CD4-positive, alpha-beta T cell treated with Interferon alpha-2 for 1 hour (primary cell): ENCODE results near the gene ADAMTS17.
A peak's percentile ranks its signal among the peaks of the same experiment; 100 is the strongest.

Experiments used
- DNase-seq, 2 donors: peaks; one replicate each; pipeline ENCODE4 v3.0.0-alpha.2; 2020 to 2022

ADAMTS17 gene, protein sequence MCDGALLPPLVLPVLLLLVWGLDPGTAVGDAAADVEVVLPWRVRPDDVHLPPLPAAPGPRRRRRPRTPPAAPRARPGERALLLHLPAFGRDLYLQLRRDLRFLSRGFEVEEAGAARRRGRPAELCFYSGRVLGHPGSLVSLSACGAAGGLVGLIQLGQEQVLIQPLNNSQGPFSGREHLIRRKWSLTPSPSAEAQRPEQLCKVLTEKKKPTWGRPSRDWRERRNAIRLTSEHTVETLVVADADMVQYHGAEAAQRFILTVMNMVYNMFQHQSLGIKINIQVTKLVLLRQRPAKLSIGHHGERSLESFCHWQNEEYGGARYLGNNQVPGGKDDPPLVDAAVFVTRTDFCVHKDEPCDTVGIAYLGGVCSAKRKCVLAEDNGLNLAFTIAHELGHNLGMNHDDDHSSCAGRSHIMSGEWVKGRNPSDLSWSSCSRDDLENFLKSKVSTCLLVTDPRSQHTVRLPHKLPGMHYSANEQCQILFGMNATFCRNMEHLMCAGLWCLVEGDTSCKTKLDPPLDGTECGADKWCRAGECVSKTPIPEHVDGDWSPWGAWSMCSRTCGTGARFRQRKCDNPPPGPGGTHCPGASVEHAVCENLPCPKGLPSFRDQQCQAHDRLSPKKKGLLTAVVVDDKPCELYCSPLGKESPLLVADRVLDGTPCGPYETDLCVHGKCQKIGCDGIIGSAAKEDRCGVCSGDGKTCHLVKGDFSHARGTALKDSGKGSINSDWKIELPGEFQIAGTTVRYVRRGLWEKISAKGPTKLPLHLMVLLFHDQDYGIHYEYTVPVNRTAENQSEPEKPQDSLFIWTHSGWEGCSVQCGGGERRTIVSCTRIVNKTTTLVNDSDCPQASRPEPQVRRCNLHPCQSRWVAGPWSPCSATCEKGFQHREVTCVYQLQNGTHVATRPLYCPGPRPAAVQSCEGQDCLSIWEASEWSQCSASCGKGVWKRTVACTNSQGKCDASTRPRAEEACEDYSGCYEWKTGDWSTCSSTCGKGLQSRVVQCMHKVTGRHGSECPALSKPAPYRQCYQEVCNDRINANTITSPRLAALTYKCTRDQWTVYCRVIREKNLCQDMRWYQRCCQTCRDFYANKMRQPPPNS

DNA sequence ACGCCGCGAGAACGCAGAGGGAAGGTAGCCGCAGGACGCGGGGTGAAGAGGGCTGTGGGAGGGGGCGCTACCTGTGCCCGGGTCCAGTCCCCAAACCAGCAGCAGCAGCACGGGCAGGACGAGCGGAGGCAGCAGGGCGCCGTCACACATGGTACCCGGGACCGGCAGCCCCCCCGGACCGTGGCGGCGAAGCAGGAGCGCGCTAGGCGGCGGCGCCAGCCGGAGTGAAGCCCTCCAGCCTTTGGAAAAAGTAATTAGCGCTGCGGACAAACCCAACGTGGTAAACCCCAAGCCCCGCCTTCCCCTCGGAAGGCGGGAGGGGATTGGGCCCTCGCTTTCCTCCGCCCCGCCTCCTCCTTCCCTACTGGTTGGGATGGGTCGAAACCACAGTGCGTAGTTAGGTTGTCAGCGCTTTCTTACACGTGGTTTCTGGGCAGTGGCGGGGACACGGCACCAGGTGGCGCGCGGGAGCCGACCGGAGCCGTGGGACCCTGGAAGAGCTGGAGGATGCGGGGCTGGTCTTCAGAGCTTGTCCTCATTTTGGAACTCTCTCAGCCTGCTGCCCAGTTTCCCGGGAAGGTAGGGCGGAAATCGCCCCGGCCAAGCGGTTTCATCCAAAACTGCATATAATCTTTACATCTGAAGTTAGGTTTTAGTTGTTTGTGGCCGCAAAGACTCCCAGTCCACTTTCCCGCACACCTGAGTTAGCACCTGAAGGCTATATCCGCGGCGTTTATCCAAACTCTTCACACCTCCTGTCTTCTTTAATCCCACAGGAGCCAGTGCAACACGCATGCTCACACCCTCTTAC lies at the start of gene ADAMTS17:
ADAMTS17 (minus strand) TSS at position 226 of the 811 bp plus-strand sequence; CDS start at position 150, 76 bp downstream.
- DNase-seq = peak; percentile 95 to 96

DNA sequence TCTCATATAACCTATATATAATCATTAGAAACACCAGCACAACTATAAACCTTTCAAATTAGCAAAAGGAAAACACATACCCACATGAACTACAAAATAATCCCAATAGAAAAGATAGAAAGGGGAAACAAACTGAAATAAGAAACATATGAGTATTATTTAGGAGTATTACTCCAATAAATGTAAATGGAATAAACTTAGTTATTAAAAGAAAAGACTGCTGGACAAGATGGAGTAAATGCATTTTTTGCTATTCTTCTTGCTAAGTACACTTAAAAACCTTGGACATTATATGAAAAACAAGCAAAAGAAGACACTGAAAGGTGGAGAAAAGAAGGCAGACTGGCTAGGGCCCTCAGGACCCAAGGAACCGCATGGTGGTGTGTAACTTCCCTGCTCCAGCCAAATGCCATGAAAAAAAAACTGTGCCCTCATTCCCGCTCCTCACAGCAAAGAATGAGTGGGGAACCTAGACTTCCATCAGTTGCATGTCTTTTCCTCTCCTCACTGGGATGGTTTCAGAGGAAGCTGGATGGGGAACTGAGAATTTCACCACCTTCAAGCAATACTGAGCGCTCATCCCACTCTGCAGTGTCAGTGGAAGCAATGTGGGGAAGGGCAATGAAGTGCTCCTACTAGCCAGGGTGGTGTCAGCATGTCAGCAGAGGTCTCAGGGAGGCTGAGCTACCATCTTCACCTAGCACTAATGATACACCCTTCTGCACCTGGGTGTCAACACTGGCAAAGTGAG lies 43.7 kb upstream of the ADAMTS17 start:
- no peak for DNase-seq

DNA sequence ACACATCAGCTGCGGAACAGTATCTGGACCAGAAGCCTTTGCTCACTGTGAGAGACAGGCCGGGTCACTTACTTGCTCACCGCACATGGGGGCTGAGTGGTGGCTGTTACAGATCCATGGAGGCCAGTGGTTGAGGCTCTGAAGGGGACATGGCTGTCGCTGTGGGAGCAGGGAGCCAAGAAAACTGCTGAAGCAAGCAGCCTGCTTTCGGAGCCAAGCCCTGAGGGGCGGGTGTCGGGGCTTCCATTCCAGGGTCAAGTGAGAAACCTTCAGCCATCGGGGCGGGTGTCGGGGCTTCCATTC lies 42.3 kb upstream of the ADAMTS17 start:
- no peak for DNase-seq

DNA sequence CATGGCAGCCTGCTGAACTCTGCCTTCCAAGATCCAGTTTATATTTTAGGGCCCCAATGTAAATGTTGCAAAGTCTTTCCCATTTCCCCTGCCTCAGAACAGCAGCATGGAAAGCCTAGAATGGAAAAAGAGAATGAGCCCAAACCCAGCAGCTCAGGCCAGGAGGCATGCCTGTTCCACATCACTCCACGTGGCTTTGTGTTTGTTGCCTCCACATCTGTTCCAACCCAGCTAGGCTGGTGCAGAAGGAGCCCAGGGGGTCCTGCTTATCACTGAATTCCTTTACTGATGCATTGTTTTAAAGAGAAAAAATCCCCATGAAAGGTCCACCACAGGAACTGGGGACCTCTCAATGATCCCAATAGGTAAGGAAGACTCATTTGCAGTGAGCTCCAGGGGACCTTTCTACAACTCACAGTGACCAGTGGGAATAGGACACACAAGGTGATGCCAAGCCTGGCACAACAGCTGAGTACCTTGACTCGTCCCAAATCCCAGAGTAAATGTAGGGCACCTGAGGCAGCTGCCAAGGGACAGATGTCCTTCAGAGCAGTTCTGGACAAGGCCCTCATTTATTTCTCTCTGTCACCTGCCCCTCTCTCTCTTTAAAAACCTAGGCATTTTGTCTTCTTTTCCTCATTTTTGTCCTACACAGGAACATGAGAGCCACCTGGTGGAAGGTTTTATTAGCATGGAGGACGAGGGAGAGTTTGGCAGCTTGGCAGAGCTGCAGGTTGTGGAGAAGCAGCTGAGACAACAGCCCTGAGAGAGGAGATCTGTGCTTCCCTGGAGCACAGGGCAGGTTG lies 41.7 kb upstream of the ADAMTS17 start:
- peak in 1 of 2 donors; percentile 51 for DNase-seq

DNA sequence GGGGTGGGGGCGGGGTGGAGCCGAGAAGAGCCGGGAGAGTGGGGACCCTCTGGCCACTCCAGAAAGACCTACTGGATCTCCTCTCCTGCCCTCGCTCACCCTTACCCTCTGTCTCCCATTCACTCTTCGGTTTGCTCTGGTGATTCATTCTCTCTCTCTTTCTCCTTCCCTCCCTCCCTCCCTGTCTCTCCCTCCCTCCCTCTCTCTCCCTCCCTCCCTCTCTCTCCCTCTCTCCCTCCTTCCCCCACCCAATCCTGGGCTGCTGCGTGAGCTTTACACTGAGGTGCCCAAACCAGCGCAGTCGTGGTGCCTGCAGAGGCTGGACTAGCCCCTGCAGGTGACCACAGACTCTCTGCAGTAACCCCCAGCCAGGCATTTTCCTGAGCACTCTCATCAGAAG lies 32.2 kb upstream of the ADAMTS17 start:
- no peak for DNase-seq

DNA sequence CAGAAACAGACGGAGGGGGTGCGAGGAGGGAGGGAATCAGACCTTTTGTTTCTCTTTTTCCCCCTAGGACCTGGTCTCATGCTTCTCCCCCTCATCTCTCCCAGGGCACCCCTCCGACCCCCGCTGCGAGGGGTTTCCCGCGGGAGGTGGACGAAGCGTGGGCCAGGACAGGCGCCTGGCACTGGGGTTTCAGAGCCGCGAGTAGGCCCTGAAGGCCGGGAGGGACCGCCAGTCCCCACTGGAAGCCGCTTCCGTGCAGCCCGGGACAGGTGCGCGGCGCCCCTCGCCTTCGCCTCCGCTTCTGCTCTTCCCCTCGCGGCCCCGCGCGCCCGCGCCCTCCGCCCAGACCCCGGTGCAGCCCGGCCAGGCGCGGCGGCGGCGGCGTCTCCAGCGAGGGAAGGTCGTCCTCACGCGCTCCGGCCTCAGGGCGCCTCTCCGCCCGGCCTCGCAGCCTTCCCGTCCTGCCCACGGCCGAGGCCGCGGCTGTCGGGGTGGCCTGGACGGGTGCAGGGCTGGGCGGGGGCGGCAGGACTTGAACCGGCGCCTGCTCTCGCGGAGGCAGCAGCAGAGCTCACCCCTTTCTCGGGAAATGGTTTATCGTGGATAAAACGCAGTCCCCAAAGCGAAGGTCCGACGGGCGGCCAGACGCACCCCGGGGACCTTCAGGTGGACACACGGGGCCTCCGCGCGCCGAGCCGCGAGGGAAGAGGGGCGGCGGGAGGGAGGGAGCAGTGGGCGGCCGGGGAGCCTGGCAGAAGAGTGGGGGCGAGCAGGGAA lies 31.5 kb upstream of the ADAMTS17 start:
- no peak for DNase-seq

DNA sequence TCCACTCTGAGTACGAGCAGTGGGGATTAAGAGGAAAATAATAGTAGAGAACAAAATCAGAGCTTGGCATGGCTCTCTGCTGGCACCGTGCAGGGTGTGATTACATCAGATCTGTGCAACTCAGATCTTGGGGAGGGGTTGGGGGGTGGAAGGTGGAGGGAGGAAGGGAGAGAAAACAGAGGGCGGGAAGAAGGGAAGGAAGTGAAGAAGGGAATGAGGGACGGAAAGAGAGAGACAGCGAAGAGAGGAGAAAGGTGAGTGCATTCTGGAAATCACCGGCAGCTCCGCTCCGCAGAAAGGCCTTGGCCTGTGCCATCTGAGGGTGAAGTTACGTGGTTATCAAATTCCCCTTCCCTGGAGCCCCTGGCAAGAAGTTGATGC lies 31.0 kb upstream of the ADAMTS17 start:
- DNase-seq = no peak

DNA sequence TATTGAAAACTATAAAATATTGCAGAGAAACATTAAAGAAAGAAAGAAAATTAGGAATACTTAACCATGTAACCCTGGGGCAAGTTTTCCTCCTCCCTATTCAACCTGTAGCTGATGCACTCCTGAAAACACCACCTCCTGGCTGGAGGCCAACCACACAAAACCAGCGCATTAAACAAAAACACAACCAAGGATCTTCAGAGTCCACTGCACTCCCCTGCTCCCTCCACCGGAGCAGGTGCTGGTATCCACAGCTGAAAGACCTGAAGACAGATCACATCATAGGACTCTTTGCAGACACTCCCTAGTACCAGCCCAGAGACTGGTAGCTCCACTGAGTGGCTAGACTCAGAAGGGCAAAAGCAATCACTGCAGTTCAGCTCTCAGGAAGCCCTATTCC lies 13.6 kb upstream of the ADAMTS17 start:
- no peak for DNase-seq

DNA sequence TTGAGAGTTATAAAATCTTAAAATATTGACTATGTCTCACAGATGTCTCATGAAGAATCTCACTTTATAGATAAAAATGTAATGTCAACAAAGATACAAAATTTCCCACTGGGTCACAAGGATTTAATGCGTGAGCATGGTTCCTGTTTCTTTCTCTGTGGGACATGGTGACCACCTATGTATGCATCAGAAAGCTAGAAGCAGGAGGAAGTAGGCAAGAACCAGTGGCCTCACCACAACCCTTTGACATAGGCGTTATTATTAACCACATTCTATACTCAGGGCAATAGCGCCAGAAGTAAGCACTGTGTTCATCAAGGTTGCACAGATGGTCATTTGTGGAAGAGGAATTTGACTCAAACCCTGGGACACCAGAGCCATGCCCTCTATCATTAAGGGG lies 11.7 kb upstream of the ADAMTS17 start:
- DNase-seq = no peak

DNA sequence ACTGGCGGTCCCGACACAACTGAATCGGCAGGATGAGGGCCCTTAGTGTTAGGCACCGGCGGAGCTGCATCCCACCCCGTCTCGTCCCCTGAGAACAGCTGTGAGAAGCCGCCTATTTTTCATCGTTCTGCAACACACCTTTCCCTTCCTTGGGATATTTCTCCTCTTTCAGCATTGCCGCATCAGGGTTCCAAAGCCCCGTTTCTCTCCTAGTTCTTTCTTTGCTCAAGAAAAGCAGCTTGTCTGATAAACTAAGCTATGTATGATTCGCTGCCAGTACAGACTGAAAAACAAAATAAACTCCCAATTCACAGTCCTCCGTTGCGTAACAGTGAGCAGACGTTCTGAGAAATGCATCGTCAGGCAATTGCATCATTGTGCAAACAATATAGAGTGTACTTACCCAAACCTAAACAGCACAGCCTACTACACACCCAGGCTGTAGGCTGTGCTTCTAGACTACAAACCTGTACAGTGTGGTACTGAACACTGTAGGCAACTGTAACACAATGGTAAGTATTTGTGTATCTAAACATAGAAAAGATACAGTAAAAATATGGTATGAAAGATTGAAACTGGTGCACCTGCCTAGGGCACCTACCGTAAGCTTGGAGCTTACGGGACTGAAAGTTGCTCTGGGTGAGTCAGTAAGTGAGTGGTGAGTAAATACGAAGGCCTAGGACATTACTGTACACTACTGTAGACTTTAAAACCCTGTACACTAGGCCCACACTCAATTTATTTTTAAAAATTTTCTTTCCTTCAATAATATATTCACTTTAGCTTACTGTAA lies 8.9 kb upstream of the ADAMTS17 start:
- peak in 1 of 2 donors; percentile 46 for DNase-seq

DNA sequence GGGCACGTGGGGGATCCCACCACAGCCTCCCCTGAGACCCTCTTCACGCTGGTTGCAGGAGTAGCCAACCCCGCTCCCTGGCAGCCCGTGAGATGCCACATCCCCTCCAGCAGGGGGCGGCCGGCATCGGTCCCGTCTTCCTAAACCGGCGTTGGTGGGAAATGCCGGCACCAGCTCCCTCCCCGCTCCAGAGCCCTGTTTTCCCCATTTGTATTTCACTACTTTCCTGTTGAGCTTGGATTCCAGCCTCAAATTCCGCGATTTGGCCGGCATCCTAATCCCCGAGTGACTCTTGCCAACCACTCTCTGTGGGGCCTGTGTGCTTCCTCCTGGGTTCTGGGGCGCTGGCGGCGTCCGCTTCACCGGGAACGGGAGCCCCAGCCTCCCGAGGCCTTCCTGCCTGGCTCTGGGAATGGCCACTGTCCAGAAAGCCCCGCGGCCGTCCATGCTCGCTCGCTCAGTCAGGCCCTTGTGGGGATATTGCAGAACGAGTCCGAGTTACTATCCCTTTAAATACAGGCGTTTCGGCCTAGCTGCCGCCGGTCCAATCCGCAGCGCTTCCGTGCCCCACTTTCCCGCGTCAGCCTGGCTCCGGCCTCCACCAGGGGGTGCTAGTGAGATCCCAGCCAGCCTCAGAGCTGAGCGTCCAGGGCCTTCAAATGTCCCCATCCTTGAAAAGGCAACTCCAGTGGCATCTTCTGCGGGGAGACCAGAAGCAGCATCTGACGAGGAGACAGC lies 8.1 kb upstream of the ADAMTS17 start:
- peak; percentile 86 to 91 for DNase-seq

DNA sequence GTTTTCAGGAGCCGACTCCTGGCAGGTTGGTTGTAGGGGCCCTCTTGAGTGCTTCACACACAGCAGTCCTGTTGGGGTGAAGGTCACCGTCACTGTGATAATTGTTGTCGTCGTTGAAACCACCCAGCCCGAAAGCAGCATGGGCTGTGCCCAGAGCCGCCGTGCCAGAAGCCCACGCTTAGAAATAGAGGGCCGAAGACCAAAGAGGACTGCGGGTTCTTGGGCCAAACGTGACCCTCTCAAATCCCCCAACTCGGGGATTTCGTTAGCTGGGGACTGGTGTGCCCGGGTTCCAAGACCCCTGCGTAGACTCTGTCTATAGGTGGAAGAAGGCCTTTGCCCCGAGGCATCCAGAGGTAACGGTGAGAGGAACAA lies 7.5 kb upstream of the ADAMTS17 start:
- no peak for DNase-seq

DNA sequence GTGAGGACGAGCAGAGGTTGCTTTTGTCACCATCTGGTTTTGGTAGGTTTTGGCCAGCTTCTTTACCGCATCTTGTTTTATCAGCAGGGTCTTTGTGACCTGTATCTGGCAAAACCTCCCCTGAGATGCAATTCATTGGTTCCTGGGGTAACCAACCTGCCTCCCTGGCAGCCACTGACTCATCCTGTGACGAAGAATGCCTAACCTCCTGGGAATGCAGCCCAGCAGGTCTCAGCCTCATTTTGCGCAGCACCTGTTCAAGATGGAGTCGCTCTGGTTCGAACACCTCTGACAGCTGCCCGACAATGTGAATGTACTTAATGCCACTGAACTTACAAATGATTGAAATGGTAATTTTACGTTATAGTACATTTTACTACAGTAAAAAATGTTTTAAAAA lies 6.8 kb upstream of the ADAMTS17 start:
- DNase-seq = no peak

DNA sequence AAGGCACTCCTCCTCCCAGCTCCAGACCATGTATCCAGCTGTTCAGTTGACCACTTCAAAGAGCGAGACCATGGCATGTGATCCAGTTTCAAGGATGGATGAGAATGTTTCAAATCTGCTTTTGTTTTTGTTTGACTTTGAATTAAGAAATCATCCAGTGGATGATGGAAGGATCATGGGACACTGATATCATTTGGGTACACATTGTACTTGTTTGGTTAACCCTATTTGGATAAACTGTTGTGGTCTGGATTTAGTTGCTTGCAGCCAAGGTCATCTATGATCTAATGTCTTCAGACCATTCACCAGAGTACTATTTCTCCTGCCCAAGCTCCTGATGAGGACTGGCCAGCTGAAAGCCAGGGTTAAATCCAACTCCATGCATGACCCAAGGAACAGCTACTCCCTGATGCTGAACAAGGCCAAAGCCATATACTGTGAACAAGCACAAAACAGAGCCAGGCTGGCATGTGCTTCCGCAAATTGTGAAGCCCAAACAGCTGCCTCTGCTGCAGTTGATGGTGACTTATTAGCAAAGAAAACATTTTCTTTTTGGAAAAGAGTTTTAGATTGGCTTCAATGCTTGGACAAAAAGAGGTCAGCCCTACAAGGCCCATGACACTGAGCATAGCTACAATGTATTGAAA lies 5.2 kb upstream of the ADAMTS17 start:
- DNase-seq = no peak

DNA sequence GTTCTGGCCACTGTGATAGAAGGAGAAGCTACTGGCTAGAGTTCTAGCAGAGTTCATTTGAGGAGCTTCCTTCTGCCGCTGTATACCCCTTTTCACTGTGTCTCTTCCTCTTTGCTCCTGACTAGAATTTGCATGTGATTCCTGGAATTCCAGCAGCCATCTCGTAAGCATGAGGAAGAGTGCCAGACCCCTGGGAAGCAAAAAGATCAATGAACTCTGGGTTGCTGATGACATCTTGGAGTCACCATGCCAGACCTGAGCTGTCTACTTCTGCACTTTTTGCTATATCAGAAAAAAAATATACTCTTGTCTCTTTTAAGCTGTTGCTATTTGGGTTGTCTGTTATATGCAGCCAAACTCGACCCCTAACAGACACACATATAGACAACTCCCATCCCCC lies 3.7 kb upstream of the ADAMTS17 start:
- no peak for DNase-seq

DNA sequence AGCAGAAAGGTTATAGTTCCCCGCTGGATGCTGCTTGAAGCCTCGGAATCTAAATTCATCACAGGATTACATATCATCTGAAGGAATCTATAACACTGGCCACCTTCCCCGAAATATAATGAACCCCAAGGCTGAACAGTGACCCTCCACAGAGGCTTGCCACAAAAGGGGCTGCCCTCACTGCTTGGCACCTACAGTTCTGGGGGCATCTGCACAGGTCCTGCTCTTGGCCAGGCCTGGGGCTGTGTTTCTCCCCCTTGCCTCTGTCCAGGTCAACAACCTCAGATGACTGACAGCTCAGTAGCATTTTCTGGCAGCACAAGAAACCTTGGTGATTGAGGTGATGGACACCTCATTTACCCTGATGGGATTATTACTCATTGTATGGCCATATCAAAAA lies 1.5 kb upstream of the ADAMTS17 start:
- DNase-seq = no peak

DNA sequence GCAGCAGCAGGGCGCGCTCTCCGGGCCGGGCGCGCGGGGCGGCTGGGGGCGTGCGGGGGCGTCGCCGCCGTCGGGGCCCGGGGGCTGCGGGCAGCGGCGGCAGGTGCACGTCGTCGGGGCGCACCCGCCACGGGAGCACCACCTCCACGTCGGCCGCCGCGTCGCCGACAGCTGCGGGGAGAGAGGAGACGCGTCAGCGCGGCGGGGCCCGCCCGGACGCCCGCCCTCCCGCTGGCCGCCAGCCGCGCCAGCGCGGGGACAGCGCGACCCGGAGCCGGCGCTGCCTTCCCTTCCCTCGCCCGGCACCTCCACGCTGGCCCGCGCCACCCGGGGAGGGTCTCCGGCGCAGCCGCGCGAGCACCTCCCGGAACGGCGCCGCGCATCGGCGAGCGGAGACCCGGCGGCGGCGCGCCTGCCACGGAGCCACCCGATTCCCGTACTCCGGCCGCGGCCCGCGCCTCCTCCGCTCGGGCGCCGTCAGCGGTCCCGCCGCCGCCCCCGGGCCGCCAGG lies 481 bp downstream of the ADAMTS17 start:
- peak in 1 of 2 donors; percentile 39 for DNase-seq

DNA sequence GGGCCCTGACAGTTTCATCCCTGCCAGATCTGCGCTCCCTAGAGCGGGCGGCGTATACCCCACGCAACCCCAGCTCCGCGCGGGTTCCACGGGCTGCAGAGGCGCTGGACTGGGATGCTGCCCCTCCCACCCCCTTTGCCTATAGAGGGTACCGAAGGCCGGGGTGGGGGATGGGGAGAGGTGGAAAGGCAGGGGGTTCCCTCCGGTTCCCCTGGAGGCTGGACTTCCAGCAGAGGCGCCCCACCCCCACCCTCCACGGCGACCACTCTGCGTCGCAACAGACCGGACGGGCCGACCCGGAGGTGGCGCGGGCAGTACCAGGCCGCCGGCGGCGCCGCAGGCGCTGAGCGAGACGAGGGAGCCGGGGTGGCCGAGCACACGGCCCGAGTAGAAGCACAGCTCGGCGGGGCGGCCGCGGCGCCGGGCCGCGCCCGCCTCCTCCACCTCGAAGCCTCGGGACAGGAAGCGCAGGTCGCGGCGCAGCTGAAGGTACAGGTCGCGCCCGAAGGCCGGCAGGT lies 995 bp downstream of the ADAMTS17 start:
- DNase-seq = no peak
